Panc1 (cell line): ENCODE measurements around the gene PGM5. TPM values are rescaled to one million over a fixed set of nuclear protein-coding genes. Genes with fewer than 3 reads are reported as not detected.
"Not testable (repeated sequence)": the region's sequence is repeated elsewhere in the genome, so short reads cannot be mapped to it uniquely, and the experiment has no call there.

ENCODE experiments used
- ATAC-seq: fragments of 200-7000 bp; cut with Tn5 transposase; 2 replicates; pipeline ENCODE4 v1.9.1; 2020; ENCODE audit warnings: mild to moderate bottlenecking, moderate library complexity
- BruUV-seq: library from RNA; stranded (reverse); fragments of 400-500 nt; replicated peaks from 2 replicates; lab custom pipeline; 2021; lab: Mats Ljungman, UMichigan
- CTCF ChIA-PET: fragments of 300-600 bp; sonication (Branson Sonifier 250); formaldehyde crosslinking; loops from one replicate; lab custom pipeline; 2022; ENCODE audit warnings: antibody characterized with exemption; lab: Charles Lee
- POLR2A ChIA-PET: fragments of 300-600 bp; sonication (Branson Sonifier 250); formaldehyde crosslinking; loops from one replicate; lab custom pipeline; 2022; ENCODE audit warnings: antibody characterized with exemption; lab: Charles Lee
- DNase-seq: peaks from one replicate; pipeline ENCODE4 v3.0.0-alpha.2; 2010; ENCODE audit warnings: low read depth, low spot score
- H3K27ac ChIP-seq: 2 replicates; pipeline ENCODE4 v1.5.1; 2011; ENCODE audit warnings: mild to moderate bottlenecking, low read length, inconsistent platforms
- H3K27me3 ChIP-seq: fragments of 200-500 bp; sonication (Bioruptor generic); 2 replicates; pipeline ENCODE4 v1.6.0; 2014; ENCODE audit warnings: low read length, inconsistent platforms; ENCODE audit not compliant: control insufficient read depth, insufficient read depth
- H3K36me3 ChIP-seq: fragments of 200-500 bp; sonication (Bioruptor generic); 2 replicates; pipeline ENCODE4 v1.5.1; 2014; ENCODE audit warnings: inconsistent platforms, mild to moderate bottlenecking, low read length, moderate library complexity; ENCODE audit not compliant: control insufficient read depth, insufficient read depth
- H3K4me1 ChIP-seq: 2 replicates; pipeline ENCODE4 v1.5.1; 2011; ENCODE audit warnings: inconsistent platforms, mild to moderate bottlenecking, low read length, moderate library complexity; ENCODE audit not compliant: control insufficient read depth, insufficient read depth
- H3K4me3 ChIP-seq, 2 experiments: 2 replicates each; pipeline ENCODE4 v1.5.1; 2011 to 2012; ENCODE audit warnings: low read depth in 2 of 2, low read length in 2 of 2, mild to moderate bottlenecking in 2 of 2, inconsistent platforms in 1 of 2, moderate library complexity in 1 of 2
- H3K9me3 ChIP-seq: fragments of 200-500 bp; sonication (Bioruptor generic); 2 replicates; pipeline ENCODE4 v1.5.1; 2014; ENCODE audit warnings: low read depth, mild to moderate bottlenecking, inconsistent platforms, low read length, moderate library complexity; ENCODE audit not compliant: control insufficient read depth, insufficient read depth
- in situ Hi-C: cut with HindIII; loops from 2 replicates; pipeline ENCODE4 v1.10.0; 2016; ENCODE audit warnings: low sequenced_read_pairs, low pct_unique_long_range_greater_than_20kb
- intact Hi-C: fragments of 100-400 bp; cut with micrococcal nuclease; formaldehyde crosslinking; loops from one replicate; pipeline ENCODE4 v1.10.0; 2022; ENCODE audit not compliant: unreplicated experiment
- total RNA-seq: library from RNA; stranded (reverse); gene quantifications from one replicate; pipeline ENCODE4 v1.2.1, GENCODE V29; 2021; ENCODE audit not compliant: unreplicated experiment

The PGM5 gene
- total RNA-seq, 1 experiment from 2014 or later, result 0.21 TPM

DNA sequence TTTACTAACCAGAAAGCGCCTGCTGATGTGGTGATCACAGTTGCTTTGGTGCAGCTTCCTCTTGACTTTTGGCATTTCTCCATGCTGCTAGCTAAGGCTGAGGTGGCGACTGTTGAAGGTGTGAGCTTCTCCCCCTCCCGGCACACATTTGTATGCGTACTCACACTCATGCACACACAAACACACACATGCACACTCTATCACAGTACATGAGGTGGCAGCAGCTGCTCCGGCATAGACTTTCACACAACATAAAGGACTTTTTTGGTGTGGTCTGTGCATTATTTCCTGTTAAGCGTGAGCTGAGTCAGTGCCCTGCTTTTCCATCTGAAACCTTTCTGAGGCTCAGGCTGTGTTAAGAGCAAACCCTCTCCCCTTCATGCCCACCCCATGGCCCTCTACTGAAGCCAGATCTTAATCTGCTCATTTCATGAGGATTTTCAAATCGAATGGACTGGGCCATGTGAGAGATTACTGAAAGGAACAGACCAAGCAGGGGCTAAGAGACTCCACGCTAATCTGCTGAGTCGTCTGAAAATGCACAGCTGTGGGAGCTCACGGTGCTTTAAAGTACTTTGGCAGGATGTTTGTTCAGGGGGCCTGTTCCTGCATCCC lies 10.6 kb downstream of the PGM5 start:
- H3K27ac ChIP-seq, H3K4me3 ChIP-seq, H3K27me3 ChIP-seq, in situ Hi-C loops, BruUV-seq, POLR2A ChIA-PET, H3K36me3 ChIP-seq, CTCF ChIA-PET, H3K9me3 ChIP-seq, DNase-seq, ATAC-seq, intact Hi-C loops, H3K4me1 ChIP-seq: not testable (repeated sequence)

DNA sequence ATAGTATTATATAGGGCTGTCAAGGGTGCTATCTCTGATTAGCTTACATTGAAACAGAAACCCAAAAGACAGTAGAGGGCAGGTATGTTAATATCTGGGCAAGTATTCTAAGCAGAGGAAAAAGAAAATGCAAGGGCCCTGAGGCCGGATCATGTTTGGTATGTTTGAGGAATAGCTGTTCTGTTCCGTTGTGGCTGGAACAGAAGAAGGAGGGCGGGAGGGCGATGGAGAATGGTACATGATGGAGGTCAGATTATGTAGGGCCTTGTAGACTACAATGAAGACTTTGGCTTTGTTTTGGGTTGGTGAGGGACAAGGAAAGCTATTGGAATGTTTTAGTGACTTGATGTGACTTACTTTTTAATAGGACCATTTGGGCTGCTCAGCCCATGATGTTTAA lies 19.4 kb downstream of the PGM5 start:
- BruUV-seq, in situ Hi-C loops, H3K36me3 ChIP-seq, ATAC-seq, H3K4me1 ChIP-seq, POLR2A ChIA-PET, CTCF ChIA-PET, intact Hi-C loops, H3K4me3 ChIP-seq, H3K27ac ChIP-seq, DNase-seq, H3K9me3 ChIP-seq, H3K27me3 ChIP-seq: not testable (repeated sequence)

DNA sequence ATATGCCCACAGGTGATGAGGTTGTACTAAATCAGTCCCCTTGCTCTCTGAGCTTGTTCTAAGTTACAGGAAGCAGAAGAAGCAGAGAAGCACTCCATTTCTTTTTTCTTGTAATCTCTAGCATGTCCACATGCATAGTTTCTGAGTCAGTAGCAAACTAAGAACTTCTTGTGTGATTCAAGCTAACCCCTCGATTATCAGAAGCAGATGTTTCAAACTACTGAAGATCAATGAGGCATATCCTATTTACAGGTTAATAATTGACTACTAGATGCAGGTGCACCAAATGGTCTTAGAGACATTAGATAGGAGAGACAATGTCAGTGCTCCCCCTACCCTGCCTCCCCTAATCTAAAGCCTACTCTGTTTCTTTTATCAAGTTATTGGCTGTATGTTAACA lies 21.3 kb downstream of the PGM5 start:
- DNase-seq, H3K27me3 ChIP-seq, intact Hi-C loops, POLR2A ChIA-PET, in situ Hi-C loops, H3K9me3 ChIP-seq, H3K36me3 ChIP-seq, H3K4me1 ChIP-seq, BruUV-seq, CTCF ChIA-PET, H3K27ac ChIP-seq, H3K4me3 ChIP-seq, ATAC-seq: not testable (repeated sequence)

DNA sequence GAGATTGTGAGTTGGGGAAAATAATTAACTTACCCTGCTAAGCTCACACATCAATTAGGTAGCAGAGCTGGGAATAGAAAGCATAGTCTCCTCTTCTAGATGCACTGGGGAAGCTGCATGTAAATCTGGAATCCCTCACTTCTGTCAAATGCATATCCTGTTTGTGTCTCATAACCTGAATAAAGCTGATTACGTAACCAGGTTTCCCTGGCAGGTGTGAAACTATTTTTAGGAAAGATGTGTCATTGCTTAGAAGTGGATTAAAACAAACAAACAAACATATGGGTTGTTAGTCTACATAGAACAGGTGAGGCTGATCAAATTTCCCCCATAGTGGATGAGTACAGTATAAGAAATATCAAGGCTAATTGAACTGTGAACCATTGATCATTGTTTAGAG lies 27.5 kb downstream of the PGM5 start:
- H3K9me3 ChIP-seq, H3K4me3 ChIP-seq, H3K27me3 ChIP-seq, H3K36me3 ChIP-seq, CTCF ChIA-PET, in situ Hi-C loops, H3K4me1 ChIP-seq, ATAC-seq, BruUV-seq, POLR2A ChIA-PET, DNase-seq, H3K27ac ChIP-seq, intact Hi-C loops: not testable (repeated sequence)

DNA sequence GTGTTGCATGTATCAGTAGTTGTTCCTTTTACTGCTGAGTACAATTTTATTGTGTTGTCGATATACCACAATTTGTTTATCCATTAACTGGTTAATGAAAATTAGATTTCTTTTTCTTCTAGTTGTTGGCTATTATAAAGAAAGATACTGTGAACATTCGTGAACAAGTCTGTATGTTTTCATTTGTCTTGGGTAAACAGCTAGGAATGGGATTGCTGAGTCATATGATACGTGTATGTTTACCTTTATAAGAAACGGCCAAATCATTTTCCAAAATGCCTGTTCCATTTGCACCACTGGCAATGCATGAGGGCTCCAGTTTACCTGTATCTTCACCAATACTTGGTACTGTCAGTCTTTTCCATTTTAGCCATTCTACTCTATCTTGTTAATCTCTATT lies 33.1 kb downstream of the PGM5 start:
- intact Hi-C loops, H3K4me1 ChIP-seq, H3K36me3 ChIP-seq, DNase-seq, ATAC-seq, H3K27ac ChIP-seq, BruUV-seq, H3K27me3 ChIP-seq, POLR2A ChIA-PET, CTCF ChIA-PET, H3K4me3 ChIP-seq, in situ Hi-C loops, H3K9me3 ChIP-seq: not testable (repeated sequence)

DNA sequence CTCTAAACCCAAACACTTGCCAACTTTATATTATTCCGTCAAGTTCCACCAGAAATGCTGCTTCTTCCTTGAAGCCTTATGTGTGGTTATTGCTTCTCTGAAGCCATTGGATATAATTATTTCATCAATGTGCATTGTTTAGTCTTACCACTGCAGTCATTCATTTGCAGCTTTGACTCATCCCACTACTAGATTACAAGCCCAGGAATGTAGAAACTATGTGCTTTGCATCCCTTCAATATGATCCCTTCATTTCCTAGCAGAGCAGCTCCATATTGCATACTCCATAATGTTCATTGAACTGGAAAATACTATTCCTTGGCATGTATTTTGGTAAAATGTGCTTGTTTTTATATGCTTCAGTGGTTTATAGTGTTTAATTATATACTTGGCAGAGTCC lies 34.3 kb downstream of the PGM5 start:
- intact Hi-C loops, H3K27me3 ChIP-seq, POLR2A ChIA-PET, ATAC-seq, H3K4me3 ChIP-seq, H3K36me3 ChIP-seq, H3K4me1 ChIP-seq, DNase-seq, H3K27ac ChIP-seq, in situ Hi-C loops, BruUV-seq, H3K9me3 ChIP-seq, CTCF ChIA-PET: not testable (repeated sequence)

DNA sequence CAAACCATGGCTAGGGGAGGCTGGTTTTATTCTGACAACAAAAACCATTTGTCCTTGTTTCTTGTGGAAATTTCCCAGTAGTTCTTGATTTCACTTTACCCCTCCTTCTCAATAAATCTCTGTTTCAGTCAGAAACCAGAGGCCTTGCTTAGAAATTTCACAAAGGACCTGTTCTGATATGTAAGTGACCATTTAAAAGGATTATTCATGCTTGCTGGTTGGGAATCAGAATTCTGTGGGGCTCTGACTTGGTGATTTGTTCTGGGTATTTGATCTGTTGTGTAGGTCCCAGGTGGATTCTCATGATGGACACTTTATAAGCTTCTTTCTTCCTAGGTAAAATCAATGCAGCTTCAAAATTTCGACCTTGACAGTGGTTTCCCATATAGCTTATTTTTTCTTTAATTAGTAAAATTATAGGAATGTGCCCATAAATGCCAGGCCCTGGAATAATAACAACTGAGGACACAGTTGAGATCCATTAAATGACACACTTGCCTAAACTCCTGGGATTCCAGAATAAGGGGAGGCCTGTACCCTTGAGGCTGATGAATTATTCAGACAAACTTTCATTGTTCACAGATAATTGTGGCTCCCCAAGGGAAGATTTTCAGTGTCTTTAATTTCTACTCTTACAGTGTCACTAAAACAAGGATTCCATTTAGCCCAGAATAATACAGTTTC lies 40.1 kb downstream of the PGM5 start:
- H3K4me3 ChIP-seq, intact Hi-C loops, H3K27me3 ChIP-seq, CTCF ChIA-PET, H3K9me3 ChIP-seq, BruUV-seq, H3K4me1 ChIP-seq, H3K27ac ChIP-seq, POLR2A ChIA-PET, ATAC-seq, in situ Hi-C loops, DNase-seq, H3K36me3 ChIP-seq: not testable (repeated sequence)
